Pancreas (tissue), 10 donors: Measurements from ENCODE around the gene RNF44. TPM values are rescaled to one million over a fixed set of nuclear protein-coding genes. Genes with fewer than 3 reads are reported as not detected.

Experiments used
- ATAC-seq, 4 donors: fragments of 200-7000 bp; cut with Tn5 transposase; one replicate each; pipeline versions ENCODE4 v1.8.0 to v1.9.1; 2020; ENCODE audit warnings: mild to moderate bottlenecking in 4 of 4, moderate library complexity in 4 of 4
- DNase-seq, 6 donors: peaks; one replicate each; pipeline ENCODE4 v3.0.0-alpha.2; 2020
- FAIRE-seq: peaks from 2 replicates; lab custom pipeline; 2012; peaks lifted over from hg19 to GRCh38; lab: Jason Lieb, UNC
- H3K27ac ChIP-seq, 4 donors: fragments of 200-600 bp; sonication (generic); 1 replicate in 3 of 4; 2 replicates in 1 of 4; pipeline versions ENCODE4 v1.5.0 to v1.8.0; 2020
- H3K27me3 ChIP-seq, 4 donors: fragments of 200-600 bp; one replicate each; pipeline ENCODE4 v1.8.0; 2021
- H3K36me3 ChIP-seq, 3 donors: fragments of 200-600 bp; sonication (generic) in 1 of 3; one replicate each; pipeline versions ENCODE4 v1.5.0 to v1.8.0; 2020 to 2021
- H3K4me1 ChIP-seq, 3 donors: fragments of 200-600 bp; one replicate each; pipeline ENCODE4 v1.8.0; 2021
- H3K4me3 ChIP-seq, 4 donors: fragments of 200-600 bp; sonication (generic) in 2 of 4; one replicate each; pipeline versions ENCODE4 v1.5.0 to v1.8.0; 2020 to 2021
- H3K9me3 ChIP-seq, 4 donors: fragments of 200-600 bp; one replicate each; pipeline ENCODE4 v1.8.0; 2021
- WGBS, 2 donors: extraction: QIAGEN DNeasy Blood & Tissue Kit; methylation state at CpG; one replicate each; pipeline ENCODE4 v1.1.7; 2013; 5-methylcytosine and 5-hydroxymethylcytosine counted together
- intact Hi-C, 3 donors: fragments of 100-400 bp; cut with DNase I; formaldehyde crosslinking; loops; one replicate each; pipeline versions ENCODE4 v1.11.1 to v1.14.2; 2022
- polyA plus RNA-seq, 2 donors: library from polyadenylated mRNA; stranded (reverse); fragments of 200-250 nt; gene quantifications; one replicate each; pipeline ENCODE4 v1.2.3, GENCODE V29; 2013
- total RNA-seq, 6 donors: library from RNA; stranded (reverse); fragmentation: NEBNext Ultra II Directional in 4 of 6; extraction: Animal tissue kit (Norgen Biotek cat#: 25700) in 4 of 6; gene quantifications; one replicate each; pipeline versions ENCODE4 v1.2.1 to v1.2.4, GENCODE V29; 2021 to 2023
- TF ChIP-seq, protein P1 (sequence below), 4 donors: fragments of 200-600 bp; sonication (generic) in 3 of 4; IDR thresholded peaks; one replicate each; pipeline versions ENCODE4 v1.5.0 to v1.8.0; 2021; ENCODE audit warnings: antibody characterized with exemption in 4 of 4
- donor health status: healthy with polysubstance abuse.
- donor health status: DM: no; HTN: no; CAD: no; lungs with moderate emphysema.
- donor health status: DM: no; HTN: no; CAD: no.
- donor health status: control.
- donor health status: control.
- donor health status: Bipolar disorder and iron deficiency.
- donor health status: DM: yes; HTN: yes; CAD: no.
- donor health status: DM: no; HTN: no; CAD: no.
- donor health status: DM: no; HTN: no; CAD: no.
- donor health status: DM: yes; HTN: yes; CAD: no.

The RNF44 gene
- total and polyA plus RNA-seq, 8 donors = 13.8 to 36.6 (median 18.5) TPM

DNA sequence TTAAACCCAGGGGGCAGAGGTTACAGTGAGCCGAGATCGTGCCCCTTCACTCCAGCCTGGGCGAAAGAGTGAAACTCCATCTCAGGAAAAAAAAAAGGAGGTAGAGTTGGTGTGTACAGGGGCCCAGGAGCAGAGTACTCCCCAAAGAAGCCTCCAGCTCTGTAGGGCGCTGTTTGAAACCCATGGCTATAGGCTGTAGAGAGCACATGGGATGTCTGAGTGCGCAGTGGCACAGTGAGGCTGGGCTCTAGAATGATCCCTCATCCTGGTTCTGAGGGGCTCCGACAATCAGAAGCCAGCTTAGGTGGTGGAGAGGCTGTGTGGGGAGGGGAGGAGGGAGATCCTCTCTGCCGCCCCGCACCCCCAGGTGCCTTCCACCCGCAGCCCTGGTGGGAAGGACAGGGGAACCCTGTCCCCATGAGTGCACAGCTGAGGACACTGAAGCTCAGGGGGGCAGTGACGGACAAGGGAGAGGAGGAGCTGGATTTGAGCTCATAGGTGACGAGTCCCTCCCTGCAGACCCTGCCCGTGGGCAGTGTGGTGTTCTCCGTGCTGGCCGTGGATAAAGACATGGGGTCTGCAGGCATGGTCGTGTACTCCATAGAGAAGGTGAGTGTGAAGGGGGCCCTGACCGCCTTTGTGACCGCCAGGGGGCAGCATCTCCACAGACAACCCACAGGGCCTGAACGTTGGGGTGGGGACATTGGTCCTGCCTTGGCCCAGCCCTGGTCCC, 36.5 kb upstream of the RNF44 start:
- no peaks in the 10 kb centered on the region for H3K27me3 ChIP-seq
- intact Hi-C loops = loop anchor here in 1 of 3 donors (10.0 kb wide), 1 partner anchor 159 kb away; the partner anchor contains the start of gene CLTB
- no peaks in the 10 kb centered on the region for H3K36me3 ChIP-seq
- WGBS, 2 donors = 31 to 35% methylated on average over 15 to 18 of the region's 18 CpGs
- H3K27ac ChIP-seq = no peak overlapping the region
- H3K4me1 ChIP-seq = no peaks in the 10 kb centered on the region
- H3K9me3 ChIP-seq = no peaks in the 10 kb centered on the region
- TF ChIP-seq, protein P1, sequence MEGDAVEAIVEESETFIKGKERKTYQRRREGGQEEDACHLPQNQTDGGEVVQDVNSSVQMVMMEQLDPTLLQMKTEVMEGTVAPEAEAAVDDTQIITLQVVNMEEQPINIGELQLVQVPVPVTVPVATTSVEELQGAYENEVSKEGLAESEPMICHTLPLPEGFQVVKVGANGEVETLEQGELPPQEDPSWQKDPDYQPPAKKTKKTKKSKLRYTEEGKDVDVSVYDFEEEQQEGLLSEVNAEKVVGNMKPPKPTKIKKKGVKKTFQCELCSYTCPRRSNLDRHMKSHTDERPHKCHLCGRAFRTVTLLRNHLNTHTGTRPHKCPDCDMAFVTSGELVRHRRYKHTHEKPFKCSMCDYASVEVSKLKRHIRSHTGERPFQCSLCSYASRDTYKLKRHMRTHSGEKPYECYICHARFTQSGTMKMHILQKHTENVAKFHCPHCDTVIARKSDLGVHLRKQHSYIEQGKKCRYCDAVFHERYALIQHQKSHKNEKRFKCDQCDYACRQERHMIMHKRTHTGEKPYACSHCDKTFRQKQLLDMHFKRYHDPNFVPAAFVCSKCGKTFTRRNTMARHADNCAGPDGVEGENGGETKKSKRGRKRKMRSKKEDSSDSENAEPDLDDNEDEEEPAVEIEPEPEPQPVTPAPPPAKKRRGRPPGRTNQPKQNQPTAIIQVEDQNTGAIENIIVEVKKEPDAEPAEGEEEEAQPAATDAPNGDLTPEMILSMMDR (IDR thresholded peaks at IDR 0.05) = peak; percentile 54 to 84 (median 75)
- no peak overlapping the region for H3K4me3 ChIP-seq
- ATAC-seq (peak; percentile 69 to 86 (median 80)), DNase-seq (peak; percentile 37 to 92 (median 66)), FAIRE-seq (no peak)

DNA sequence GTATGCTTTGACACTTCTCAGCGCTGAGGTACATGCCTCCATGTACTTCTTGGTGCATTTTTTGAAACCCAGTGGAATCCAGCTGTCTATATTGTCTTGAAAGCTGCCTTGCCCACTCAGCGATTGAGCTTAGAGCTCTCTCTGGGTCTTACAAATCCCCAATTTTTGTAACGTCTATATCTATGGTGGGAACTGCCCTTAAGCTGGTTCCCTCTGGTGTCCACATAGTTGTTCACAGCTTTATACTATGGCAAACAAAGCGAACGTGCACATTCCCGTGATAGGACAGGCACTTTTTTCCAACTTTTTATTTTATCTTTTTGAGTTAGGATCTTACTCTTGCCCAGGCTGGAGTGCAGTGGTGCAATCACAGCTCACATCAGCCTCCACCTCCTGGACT, 32.8 kb upstream of the RNF44 start:
- H3K27me3 ChIP-seq = no peaks in the 10 kb centered on the region
- 42 to 48% methylated on average over 6 of the region's 6 CpGs for WGBS, 2 donors
- FAIRE-seq = no peak
- intact Hi-C loops = loop anchor here in 1 of 3 donors (10.0 kb wide), 1 partner anchor 155 kb away; the partner anchor contains the start of gene CLTB
- DNase-seq = no peak
- no peaks in the 10 kb centered on the region for H3K9me3 ChIP-seq
- H3K27ac ChIP-seq = no peak overlapping the region
- H3K4me1 ChIP-seq = no peaks in the 10 kb centered on the region
- TF ChIP-seq, protein P1 (IDR thresholded peaks at IDR 0.05) = no peak
- H3K4me3 ChIP-seq = no peak overlapping the region
- no peak for ATAC-seq
- H3K36me3 ChIP-seq = no peaks in the 10 kb centered on the region

DNA sequence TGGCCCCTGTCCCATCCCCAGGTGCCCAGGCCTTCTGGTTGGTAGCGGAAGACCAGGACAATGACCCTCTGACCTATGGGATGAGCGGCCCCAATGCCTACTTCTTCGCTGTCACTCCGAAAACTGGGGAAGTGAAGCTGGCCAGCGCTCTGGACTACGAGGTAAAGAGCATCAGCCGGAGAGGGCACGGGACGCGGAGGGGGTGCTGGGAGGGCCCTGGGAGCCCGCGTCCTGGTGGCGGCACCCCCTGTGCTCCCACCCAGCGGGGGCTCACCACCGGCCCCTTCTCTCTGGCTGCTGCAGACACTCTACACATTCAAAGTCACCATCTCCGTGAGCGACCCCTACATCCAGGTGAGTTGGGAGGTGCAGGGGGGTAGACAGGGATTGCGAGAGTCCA, 31.5 kb upstream of the RNF44 start:
- DNase-seq (no peak), ATAC-seq (no peak), FAIRE-seq (no peak)
- H3K27ac ChIP-seq = no peak overlapping the region
- 66 to 81% methylated on average over 18 of the region's 18 CpGs for WGBS, 2 donors
- TF ChIP-seq, protein P1 (IDR thresholded peaks at IDR 0.05) = no peak
- H3K36me3 ChIP-seq = no peaks in the 10 kb centered on the region
- H3K27me3 ChIP-seq = no peaks in the 10 kb centered on the region
- no peak overlapping the region for H3K4me3 ChIP-seq
- no peaks in the 10 kb centered on the region for H3K9me3 ChIP-seq
- intact Hi-C loops = no loop called here
- H3K4me1 ChIP-seq = no peaks in the 10 kb centered on the region

DNA sequence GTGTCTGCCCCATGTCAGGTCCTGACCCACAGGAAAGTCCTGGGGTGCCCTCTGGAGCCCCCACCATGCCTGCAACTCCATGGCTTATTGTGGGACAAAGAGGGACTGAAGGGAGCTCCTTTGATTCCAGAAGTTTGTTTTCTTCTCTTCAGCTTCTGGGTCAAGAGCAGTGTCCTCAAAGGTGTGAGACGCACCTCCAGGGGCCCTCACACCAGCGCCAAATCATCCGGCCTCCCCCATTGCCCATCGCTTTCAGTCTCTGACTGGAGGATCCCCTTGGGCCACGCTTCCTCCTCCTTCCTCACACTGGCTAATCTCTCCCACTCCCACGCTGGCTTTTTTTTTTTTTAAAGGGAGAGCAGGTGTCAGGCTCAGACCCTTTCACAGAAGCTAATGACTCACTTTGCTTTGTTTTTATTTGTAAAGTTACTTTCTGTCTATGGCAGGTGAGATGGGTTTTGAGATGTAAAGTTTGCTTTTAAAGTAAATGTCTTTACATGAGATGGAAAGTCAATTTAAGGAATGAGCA, 28.6 kb upstream of the RNF44 start:
- no peak for DNase-seq
- 53 to 55% methylated on average over 6 of the region's 6 CpGs for WGBS, 2 donors
- H3K27me3 ChIP-seq = no peaks in the 10 kb centered on the region
- no peaks in the 10 kb centered on the region for H3K4me1 ChIP-seq
- no peak for ATAC-seq
- H3K27ac ChIP-seq = no peak overlapping the region
- H3K4me3 ChIP-seq = no peak overlapping the region
- intact Hi-C loops = no loop called here
- TF ChIP-seq, protein P1 (IDR thresholded peaks at IDR 0.05) = no peak
- H3K36me3 ChIP-seq = no peaks in the 10 kb centered on the region
- no peak for FAIRE-seq
- no peaks in the 10 kb centered on the region for H3K9me3 ChIP-seq

DNA sequence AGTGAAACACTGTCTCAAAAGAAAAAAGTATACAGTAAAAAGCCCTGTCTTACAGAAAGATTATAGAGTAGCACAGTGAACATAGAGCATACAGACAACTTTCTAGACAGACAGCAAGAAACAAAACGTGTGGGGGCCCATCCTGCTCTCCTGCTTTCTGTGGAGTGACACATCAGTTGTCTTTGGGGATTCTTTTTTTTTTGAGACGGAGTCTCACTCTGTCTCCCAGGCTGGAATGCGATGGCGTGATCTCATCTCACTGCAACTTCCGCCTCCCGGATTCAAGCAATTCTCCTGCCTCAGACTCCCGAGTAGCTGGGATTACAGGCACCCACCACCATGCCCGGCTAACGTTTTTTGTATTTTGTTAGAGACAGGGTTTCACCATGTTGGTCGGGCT, 26.8 kb upstream of the RNF44 start:
- ATAC-seq (no peak), FAIRE-seq (no peak), DNase-seq (peak in 1 of 6 donors; percentile 2)
- H3K27ac ChIP-seq = no peak overlapping the region
- H3K36me3 ChIP-seq = no peaks in the 10 kb centered on the region
- intact Hi-C loops = no loop called here
- 77 to 78% methylated on average over 10 of the region's 10 CpGs for WGBS, 2 donors
- no peaks in the 10 kb centered on the region for H3K4me1 ChIP-seq
- TF ChIP-seq, protein P1 (IDR thresholded peaks at IDR 0.05) = no peak
- H3K27me3 ChIP-seq = no peaks in the 10 kb centered on the region
- no peak overlapping the region for H3K4me3 ChIP-seq
- H3K9me3 ChIP-seq = no peaks in the 10 kb centered on the region
